Keratinocyte (primary cell): ENCODE results near the gene PRR33. TPM values are rescaled to one million over a fixed set of nuclear protein-coding genes. Genes with fewer than 3 reads are reported as not detected.

ENCODE experiments used
- DNase-seq: peaks from one replicate; pipeline ENCODE4 v3.0.0-alpha.2; 2011; ENCODE audit warnings: low read depth, missing footprints, low spot score
- FAIRE-seq: peaks from 2 replicates; lab custom pipeline; 2011; peaks lifted over from hg19 to GRCh38; lab: Jason Lieb, UNC
- H2AFZ ChIP-seq: 2 replicates; pipeline ENCODE4 v1.6.0; 2012; ENCODE audit warnings: low read length, control low read depth, inconsistent platforms; ENCODE audit not compliant: control insufficient read depth
- H3K27ac ChIP-seq: 2 replicates; pipeline ENCODE4 v1.5.1; 2011; ENCODE audit warnings: low read length; ENCODE audit not compliant: control insufficient read depth, insufficient read depth
- H3K27me3 ChIP-seq: 3 replicates; pipeline ENCODE4 v1.6.0; 2011; ENCODE audit warnings: low read length; ENCODE audit not compliant: control insufficient read depth, insufficient read depth; ENCODE audit errors: extremely low read depth
- H3K36me3 ChIP-seq, 2 experiments: 2 replicates in 1 of 2; 3 replicates in 1 of 2; pipeline ENCODE4 v1.5.1; 2011; ENCODE audit warnings: low read length in 2 of 2, mild to moderate bottlenecking in 1 of 2; ENCODE audit not compliant: control insufficient read depth in 2 of 2, insufficient read depth in 2 of 2; ENCODE audit errors: extremely low read depth in 1 of 2
- H3K4me1 ChIP-seq: 3 replicates; pipeline ENCODE4 v1.5.1; 2011; ENCODE audit warnings: low read length; ENCODE audit not compliant: control insufficient read depth, insufficient read depth; ENCODE audit errors: extremely low read depth
- H3K4me2 ChIP-seq: 3 replicates; pipeline ENCODE4 v1.6.0; 2011; ENCODE audit warnings: low read depth, low read length; ENCODE audit not compliant: control insufficient read depth, insufficient read depth; ENCODE audit errors: extremely low read depth
- H3K4me3 ChIP-seq, 3 experiments: fragments of 200-600 bp in 1 of 3; sonication (generic) in 1 of 3; 2 replicates in 2 of 3; 3 replicates in 1 of 3; pipeline ENCODE4 v1.5.1; 2011 to 2016; ENCODE audit warnings: low read length in 3 of 3, mild to moderate bottlenecking in 3 of 3, control low read depth in 2 of 3, inconsistent platforms in 1 of 3, low read depth in 1 of 3, mixed read lengths in 1 of 3, mixed run types in 1 of 3, moderate library complexity in 1 of 3; ENCODE audit not compliant: control insufficient read depth in 2 of 3, insufficient read depth in 2 of 3; ENCODE audit errors: extremely low read depth in 1 of 3
- H3K79me2 ChIP-seq: 2 replicates; pipeline ENCODE4 v1.6.0; 2012; ENCODE audit warnings: low read length; ENCODE audit not compliant: control insufficient read depth, insufficient read depth
- H3K9ac ChIP-seq: 3 replicates; pipeline ENCODE4 v1.6.0; 2011; ENCODE audit warnings: low read length; ENCODE audit not compliant: control insufficient read depth, insufficient read depth; ENCODE audit errors: extremely low read depth
- H3K9me1 ChIP-seq: 3 replicates; pipeline ENCODE4 v1.6.0; 2011; ENCODE audit warnings: low read length; ENCODE audit not compliant: control insufficient read depth, insufficient read depth; ENCODE audit errors: extremely low read depth
- H3K9me3 ChIP-seq: 2 replicates; pipeline ENCODE4 v1.5.1; 2012; ENCODE audit warnings: low read depth, low read length; ENCODE audit not compliant: control insufficient read depth
- H4K20me1 ChIP-seq: 3 replicates; pipeline ENCODE4 v1.6.0; 2011; ENCODE audit warnings: low read length; ENCODE audit not compliant: control insufficient read depth, insufficient read depth; ENCODE audit errors: extremely low read depth
- CTCF ChIP-seq, 3 experiments: IDR thresholded peaks in 1 of 3; conservative IDR thresholded peaks in 1 of 3; optimal IDR thresholded peaks in 1 of 3; 2 replicates in 2 of 3; 3 replicates in 1 of 3; pipeline versions ENCODE3 to v1.5.1; 2011; ENCODE audit warnings: low read length in 3 of 3, mild to moderate bottlenecking in 3 of 3, moderate library complexity in 2 of 3, control low read depth in 1 of 3, inconsistent platforms in 1 of 3; ENCODE audit not compliant: insufficient read depth in 2 of 3; ENCODE audit errors: extremely low read depth in 1 of 3
- EZH2 ChIP-seq: IDR thresholded peaks from one replicate; pipeline ENCODE4 v1.6.1; 2012; ENCODE audit warnings: inconsistent platforms, mild to moderate bottlenecking, low read length, moderate library complexity
- dilution Hi-C: fragments of 300-500 bp; cut with MboI; formaldehyde crosslinking; loops from one replicate; pipeline ENCODE4 v1.7.0; 2020; ENCODE audit warnings: low sequenced_read_pairs; ENCODE audit not compliant: extremely low pct_ligation_motif_present
- polyA plus RNA-seq, 5 experiments: library from polyadenylated mRNA; depleted of rRNA in 3 of 5; stranded (reverse) in 3 of 5; stranded (forward) in 1 of 5; unstranded in 1 of 5; fragments of >200 nt; gene quantifications; 1 replicate in 1 of 5; 2 replicates in 3 of 5; 3 replicates in 1 of 5; pipeline versions ENCODE4 v1.2.1 to v1.2.3, GENCODE V29; 2011 to 2012; ENCODE audit warnings: missing spikeins in 2 of 5, low read depth in 1 of 5, low replicate concordance in 1 of 5

Gene PRR33
- polyA plus RNA-seq, 1 donor (not counting 4 experiments of a cell fraction or from before 2014, with no cell fraction given): not detected

GRCh38 chr11:1871531-1871930 is 20.2 kb downstream of the PRR33 start:
- Histone ChIP-seq H3K27ac (no peak overlapping the region), H2AFZ (no peak overlapping the region), H3K4me2 (no peak overlapping the region), H3K36me3 (no peaks in the 10 kb centered on the region), H3K9me3 (no peaks in the 10 kb centered on the region), H3K4me1 (peaks cover 20% of the 10 kb centered on the region), H4K20me1 (no peaks in the 10 kb centered on the region), H3K9ac (no peak overlapping the region), H3K79me2 (no peaks in the 10 kb centered on the region), H3K27me3 (peaks cover 29% of the 10 kb centered on the region), H3K4me3 (no peak overlapping the region), H3K9me1 (no peaks in the 10 kb centered on the region)
- DNase-seq: no peak
- dilution Hi-C loops: no loop called here
- no peak for TF ChIP-seq EZH2
- no peak for TF ChIP-seq CTCF (optimal IDR thresholded peaks at IDR 0.05 in 1 of 3, IDR thresholded peaks at IDR 0.05 in 1 of 3, conservative IDR thresholded peaks at IDR 0.05 in 1 of 3; ENCODE audit: extremely low read depth in 1 of 3, insufficient read depth in 2 of 3, low read length in 3 of 3)
- no peak for FAIRE-seq

GRCh38 chr11:1870721-1871466 is 20.8 kb downstream of the PRR33 start:
- H2AFZ ChIP-seq: peak overlapping the region; percentile 30
- DNase-seq (no peak), FAIRE-seq (no peak)
- H3K79me2 ChIP-seq: no peaks in the 10 kb centered on the region
- H3K9me1 ChIP-seq: no peaks in the 10 kb centered on the region
- no peak overlapping the region for H3K27ac ChIP-seq
- no peaks in the 10 kb centered on the region for H4K20me1 ChIP-seq
- TF ChIP-seq EZH2 (peak; percentile 69), CTCF (optimal IDR thresholded peaks at IDR 0.05 in 1 of 3, IDR thresholded peaks at IDR 0.05 in 1 of 3, conservative IDR thresholded peaks at IDR 0.05 in 1 of 3; ENCODE audit: extremely low read depth in 1 of 3, insufficient read depth in 2 of 3, low read length in 3 of 3) (no peak)
- H3K36me3 ChIP-seq: no peaks in the 10 kb centered on the region
- dilution Hi-C loops: no loop called here
- H3K27me3 ChIP-seq: peaks cover 29% of the 10 kb centered on the region
- H3K9me3 ChIP-seq: no peaks in the 10 kb centered on the region
- H3K4me3 ChIP-seq: no peak overlapping the region
- no peak overlapping the region for H3K4me2 ChIP-seq
- H3K4me1 ChIP-seq: peaks cover 19% of the 10 kb centered on the region
- H3K9ac ChIP-seq: no peak overlapping the region
